Activated T-helper 2 cell treated with anti-CD3 and anti-CD28 coated beads, Interferon-gamma antibody, Interleukin-2, Interleukin-4, amounts not matched to agents 10 μg/mL and 5 μg/mL and 100 μg/mL, durations not matched to agents 14 hours and 24 hours and 36 hours (primary cell): ENCODE measurements around the gene RUFY3. TPM values are rescaled to one million over a fixed set of nuclear protein-coding genes. Genes with fewer than 3 reads are reported as not detected.
"Not testable (repeated sequence)": the region's sequence is repeated elsewhere in the genome, so short reads cannot be mapped to it uniquely, and the experiment has no call there.

Experiments used
- DNase-seq: peaks from one replicate; pipeline ENCODE4 v3.0.0; 2021; ENCODE audit warnings: low spot score
- H3K27ac Mint-ChIP-seq: one replicate; pipeline ENCODE4 v1.8.0; 2021; ENCODE audit warnings: mixed read lengths
- H3K27me3 Mint-ChIP-seq: one replicate; pipeline ENCODE4 v1.8.0; 2021; ENCODE audit warnings: low read depth, mixed read lengths
- H3K36me3 Mint-ChIP-seq: one replicate; pipeline ENCODE4 v1.8.0; 2021; ENCODE audit warnings: low read depth, mixed read lengths
- H3K4me1 Mint-ChIP-seq: one replicate; pipeline ENCODE4 v1.8.0; 2021; ENCODE audit warnings: low read depth, mixed read lengths
- H3K4me3 Mint-ChIP-seq: one replicate; pipeline ENCODE4 v1.8.0; 2021; ENCODE audit warnings: low read depth, mild to moderate bottlenecking, moderate library complexity, mixed read lengths
- H3K9me3 Mint-ChIP-seq: one replicate; pipeline ENCODE4 v1.8.0; 2021; ENCODE audit warnings: mixed read lengths
- intact Hi-C: fragments of 100-400 bp; cut with micrococcal nuclease; formaldehyde crosslinking; loops from one replicate; pipeline ENCODE4 v1.15.1; 2023
- total RNA-seq: library from RNA; stranded (reverse); gene quantifications from 2 replicates; pipeline ENCODE4 v1.2.3, GENCODE V29; 2022

Gene RUFY3
- total RNA-seq, 1 donor from 2014 or later, result 20.5 TPM

DNA sequence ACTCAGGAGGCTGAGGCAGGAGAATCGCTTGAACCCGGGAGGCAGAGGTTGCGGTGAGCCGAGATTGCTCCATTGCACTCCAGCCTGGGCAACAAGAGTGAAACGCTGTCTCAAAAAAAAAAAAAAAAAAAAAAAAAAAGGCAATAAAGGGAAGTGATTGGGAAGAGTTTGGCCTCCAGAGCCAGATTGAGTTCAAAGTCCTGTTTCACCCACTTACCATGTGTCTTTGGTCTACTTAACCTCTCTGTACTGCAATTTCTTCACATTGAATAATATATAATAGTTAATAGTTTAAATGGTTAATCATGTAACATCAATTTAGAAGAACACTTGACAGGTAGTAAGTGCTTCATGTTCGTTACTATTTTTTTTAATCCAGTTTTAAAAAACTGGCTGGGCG lies 27.1 kb upstream of the RUFY3 start:
- Mint-ChIP-seq H3K36me3 (peaks cover 32% of the 10 kb centered on the region), H3K4me1 (peaks cover 15% of the 10 kb centered on the region)
- H3K27me3 Mint-ChIP-seq, H3K4me3 Mint-ChIP-seq, H3K9me3 Mint-ChIP-seq, intact Hi-C loops, DNase-seq, H3K27ac Mint-ChIP-seq: not testable (repeated sequence)

DNA sequence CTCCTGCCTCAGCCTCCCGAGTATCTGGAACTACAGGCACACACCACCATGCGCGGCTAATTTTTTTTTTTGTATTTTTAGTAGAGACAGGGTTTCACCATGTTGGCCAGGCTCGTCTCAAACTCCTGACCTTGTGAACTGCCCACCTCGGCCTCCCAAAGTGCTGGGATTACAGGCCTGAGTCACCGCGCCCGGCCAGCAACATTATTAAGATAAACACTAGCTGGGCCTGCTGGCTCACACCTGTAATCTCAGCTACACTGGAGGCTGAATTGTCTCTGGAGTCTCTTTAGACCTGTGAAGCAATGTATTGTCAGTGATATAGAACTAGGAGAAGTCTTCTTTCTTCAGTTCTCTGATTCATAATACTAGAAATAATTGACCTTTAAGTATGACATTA lies 23.3 kb upstream of the RUFY3 start:
- intact Hi-C loops, H3K4me1 Mint-ChIP-seq, H3K27me3 Mint-ChIP-seq, H3K36me3 Mint-ChIP-seq, H3K4me3 Mint-ChIP-seq, H3K9me3 Mint-ChIP-seq, DNase-seq, H3K27ac Mint-ChIP-seq: not testable (repeated sequence)

DNA sequence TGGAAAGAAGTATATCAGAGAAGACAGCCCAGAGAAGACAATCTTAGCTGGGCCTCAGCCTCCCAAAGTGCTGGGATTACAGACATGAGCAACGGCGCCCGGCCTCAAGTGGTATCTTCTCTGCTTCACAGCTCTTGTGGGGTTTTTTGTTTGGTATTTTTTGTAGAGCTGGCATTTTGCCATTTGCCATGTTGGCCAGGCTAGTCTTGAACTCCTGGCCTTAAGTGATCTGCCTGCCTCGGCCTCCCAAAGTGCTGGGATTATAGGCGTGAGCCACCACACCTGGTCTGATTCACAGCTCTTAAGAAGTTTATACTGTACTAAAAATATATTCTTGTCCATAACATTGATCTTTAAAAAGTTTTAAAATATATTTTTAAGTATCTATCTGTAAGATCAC lies 21.1 kb upstream of the RUFY3 start:
- H3K4me3 Mint-ChIP-seq, result no peak overlapping the region
- no peak overlapping the region for H3K27ac Mint-ChIP-seq
- DNase-seq, result no peak
- H3K27me3 Mint-ChIP-seq, result no peaks in the 10 kb centered on the region
- H3K36me3 Mint-ChIP-seq, result no peaks in the 10 kb centered on the region
- no peaks in the 10 kb centered on the region for H3K9me3 Mint-ChIP-seq
- intact Hi-C loops, result no loop called here
- H3K4me1 Mint-ChIP-seq, result peaks cover 10% of the 10 kb centered on the region

DNA sequence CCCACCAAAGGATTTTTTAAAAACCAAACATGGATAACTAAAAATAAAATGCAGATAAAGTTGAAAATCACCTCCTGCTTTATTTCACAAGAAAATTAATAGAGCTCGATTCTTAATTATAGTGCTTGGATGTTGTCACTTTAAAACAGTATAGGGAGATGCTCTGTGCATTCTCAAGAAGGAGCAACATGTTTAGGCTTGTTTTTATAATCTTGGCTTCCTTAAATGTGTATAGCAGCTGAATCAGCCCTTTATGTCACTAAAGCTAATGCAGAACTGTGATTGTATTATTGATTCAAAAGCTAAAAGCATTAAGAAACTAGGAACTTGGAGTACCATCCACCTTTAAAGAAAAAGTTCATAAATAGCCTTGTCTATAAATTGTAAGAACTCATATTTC lies 20.5 kb upstream of the RUFY3 start:
- peaks cover 16% of the 10 kb centered on the region for H3K4me1 Mint-ChIP-seq
- H3K27me3 Mint-ChIP-seq, result no peaks in the 10 kb centered on the region
- intact Hi-C loops, result no loop called here
- H3K9me3 Mint-ChIP-seq, result no peaks in the 10 kb centered on the region
- no peak for DNase-seq
- H3K27ac Mint-ChIP-seq, result no peak overlapping the region
- no peak overlapping the region for H3K4me3 Mint-ChIP-seq
- H3K36me3 Mint-ChIP-seq, result no peaks in the 10 kb centered on the region

DNA sequence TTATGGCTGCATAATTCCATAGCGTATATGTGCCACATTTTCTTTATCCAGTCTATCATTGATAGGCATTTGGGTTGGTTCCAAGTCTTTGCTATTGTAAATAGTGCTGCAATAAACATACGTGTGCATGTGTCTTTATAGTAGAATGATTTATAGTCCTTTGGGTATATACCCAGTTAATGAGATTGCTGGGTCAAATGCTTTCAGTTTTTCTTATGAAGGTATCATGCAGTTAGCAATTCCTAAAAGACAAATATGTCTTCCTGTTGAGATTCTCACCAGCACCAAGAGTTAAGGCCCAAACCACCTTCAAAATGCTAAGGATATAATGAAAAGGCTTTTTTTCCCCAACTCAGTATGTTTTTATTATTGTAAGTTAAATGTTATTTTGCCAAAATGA lies 19.2 kb upstream of the RUFY3 start:
- H3K27me3 Mint-ChIP-seq, H3K36me3 Mint-ChIP-seq, H3K9me3 Mint-ChIP-seq, H3K4me3 Mint-ChIP-seq, intact Hi-C loops, H3K27ac Mint-ChIP-seq, DNase-seq: not testable (repeated sequence)
- peaks cover 22% of the 10 kb centered on the region for H3K4me1 Mint-ChIP-seq

DNA sequence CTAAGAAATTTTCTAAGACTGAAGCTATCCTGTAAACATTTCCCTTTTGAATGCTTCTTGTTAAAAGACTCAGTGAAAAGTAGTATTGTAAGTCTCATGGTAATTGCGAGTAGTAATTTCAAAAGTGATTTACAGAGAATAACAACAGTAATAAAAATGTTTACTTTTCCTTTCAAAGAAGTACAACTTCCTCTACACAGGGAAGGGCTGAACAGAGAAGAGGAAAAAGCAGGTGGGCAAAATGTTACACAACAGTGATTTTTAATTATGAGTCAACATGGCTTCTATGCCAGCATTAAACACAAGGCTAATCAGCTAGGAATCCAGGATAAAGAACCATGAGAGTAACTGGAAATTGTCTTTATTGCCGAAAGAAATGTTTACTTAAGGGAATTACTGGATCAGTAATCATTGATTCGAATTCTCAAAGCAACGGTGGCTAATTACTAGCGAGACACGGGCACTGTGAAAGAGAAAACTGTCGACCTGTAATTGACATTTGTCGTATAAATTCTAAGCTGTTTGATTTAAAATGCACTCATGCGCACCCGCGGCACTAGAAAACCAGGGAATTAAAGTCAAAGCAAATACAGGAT lies 18.0 kb upstream of the RUFY3 start:
- intact Hi-C loops, result loop anchor here (2.0 kb wide), 1 partner anchor 135 kb away; the partner anchor contains the start of gene GRSF1
- peak overlapping the region; percentile 81 for H3K27ac Mint-ChIP-seq
- H3K27me3 Mint-ChIP-seq, result no peaks in the 10 kb centered on the region
- no peaks in the 10 kb centered on the region for H3K9me3 Mint-ChIP-seq
- H3K4me3 Mint-ChIP-seq, result peak overlapping the region; percentile 84
- H3K36me3 Mint-ChIP-seq, result no peaks in the 10 kb centered on the region
- peaks cover 22% of the 10 kb centered on the region for H3K4me1 Mint-ChIP-seq
- DNase-seq, result no peak

DNA sequence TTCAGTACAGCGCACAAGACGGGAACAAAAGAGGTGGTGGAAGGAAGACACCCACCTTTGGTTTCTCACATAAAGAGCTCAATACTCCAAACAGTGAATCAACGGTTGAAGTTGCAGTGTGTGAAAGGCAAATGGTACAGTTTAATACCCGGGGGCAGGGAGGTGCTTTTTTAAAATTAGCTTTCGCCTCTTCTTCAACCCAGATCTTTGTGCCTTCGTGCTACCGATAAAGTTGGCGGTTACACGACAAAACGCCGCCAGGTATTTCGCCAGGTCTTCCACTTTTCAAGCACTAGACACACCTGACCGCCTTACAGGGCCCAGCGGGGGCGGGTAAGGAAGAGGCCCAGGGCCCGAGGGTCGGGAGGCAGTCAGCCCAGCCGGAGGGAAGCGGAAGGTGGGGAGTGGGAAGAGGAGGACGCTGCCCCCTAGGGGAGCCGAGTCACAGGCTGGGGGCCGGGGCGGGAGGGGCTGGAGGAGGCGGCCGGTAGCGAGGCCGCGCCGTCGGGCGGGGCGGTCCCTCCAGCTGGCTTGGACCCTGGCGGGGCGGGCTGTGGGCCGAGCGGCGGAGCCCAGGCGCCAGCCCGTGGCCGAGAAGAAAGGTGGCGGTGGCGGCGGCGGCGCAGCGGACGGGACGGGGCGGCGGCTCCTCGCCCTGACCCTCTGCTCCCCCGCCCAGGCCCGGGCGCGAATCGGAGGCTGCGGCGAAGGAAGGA lies 17.4 kb upstream of the RUFY3 start:
- H3K27ac Mint-ChIP-seq, result peak overlapping the region; percentile 81
- H3K4me1 Mint-ChIP-seq, result peaks cover 25% of the 10 kb centered on the region
- no peaks in the 10 kb centered on the region for H3K9me3 Mint-ChIP-seq
- no peaks in the 10 kb centered on the region for H3K27me3 Mint-ChIP-seq
- no peaks in the 10 kb centered on the region for H3K36me3 Mint-ChIP-seq
- intact Hi-C loops, result loop anchor here (2.0 kb wide), 1 partner anchor 134 kb away; the partner anchor contains the start of gene GRSF1
- peak overlapping the region; percentile 84 for H3K4me3 Mint-ChIP-seq
- DNase-seq, result peak; percentile 40

DNA sequence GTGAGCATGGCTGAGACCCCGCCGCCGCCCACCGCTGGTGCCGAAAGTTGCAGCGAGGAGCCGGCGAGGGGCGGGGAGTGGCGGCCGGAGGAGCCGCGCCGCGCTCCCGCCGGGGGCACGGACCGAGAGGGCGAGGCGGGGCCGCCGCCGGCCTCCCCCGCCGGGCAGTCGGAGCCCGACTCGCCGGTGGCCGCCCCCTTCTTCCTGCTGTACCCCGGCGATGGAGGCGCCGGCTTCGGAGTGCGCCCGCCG lies 16.9 kb upstream of the RUFY3 start:
- Mint-ChIP-seq H3K4me3 (peak overlapping the region; percentile 57), H3K27me3 (no peaks in the 10 kb centered on the region), H3K27ac (peak overlapping the region; percentile 38), H3K9me3 (no peaks in the 10 kb centered on the region), H3K36me3 (no peaks in the 10 kb centered on the region), H3K4me1 (peaks cover 30% of the 10 kb centered on the region)
- intact Hi-C loops, result loop anchor here (1.0 to 5.0 kb wide), 6 partner anchors 17 to 292 kb away; partner anchors contain the start of genes GRSF1, MOB1B and UTP3
- no peak for DNase-seq

DNA sequence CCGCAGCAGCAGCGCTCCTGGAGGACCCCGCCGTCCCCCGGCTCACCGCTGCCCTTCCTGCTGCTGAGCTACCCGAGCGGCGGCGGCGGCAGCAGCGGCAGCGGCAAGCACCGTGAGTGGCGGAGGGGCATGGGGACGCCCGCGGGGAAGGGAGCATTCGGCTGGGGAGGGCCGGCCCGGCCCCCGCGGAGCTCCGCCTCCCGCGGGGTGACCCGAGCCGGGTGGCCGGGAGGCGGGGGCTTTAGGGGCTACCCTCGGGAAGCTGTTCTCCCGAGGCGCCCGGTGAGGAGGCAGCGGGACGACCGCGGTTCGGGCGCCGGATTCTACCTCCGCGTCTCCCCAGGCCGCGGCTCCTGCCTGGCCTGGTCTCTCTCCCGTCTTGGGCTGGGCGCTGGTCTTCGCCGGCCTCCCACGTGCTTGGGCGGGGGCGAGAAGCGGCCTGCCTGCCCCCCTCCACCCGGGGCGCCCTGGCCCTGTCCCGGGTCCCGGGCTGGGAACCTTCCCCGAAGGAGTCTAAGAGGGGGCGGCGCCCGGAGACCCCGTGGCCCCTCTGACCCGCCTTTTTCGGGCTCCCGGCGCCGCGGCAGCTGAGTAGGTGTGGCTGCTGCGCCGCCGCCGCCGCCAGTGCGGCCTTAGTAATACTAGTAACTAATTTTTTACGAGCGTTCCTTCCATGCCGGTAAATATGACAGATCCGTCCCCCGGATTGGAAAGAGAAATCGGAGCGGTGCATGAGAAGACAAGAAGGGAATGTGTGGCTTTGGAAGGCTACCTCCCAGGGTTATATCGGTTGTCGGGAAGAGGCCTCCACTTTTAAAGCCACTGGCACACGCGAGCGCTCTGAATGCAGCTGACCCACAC lies 16.4 kb upstream of the RUFY3 start:
- H3K27ac Mint-ChIP-seq, result peak overlapping the region; percentile 84
- DNase-seq, result peak; percentile 66
- H3K4me1 Mint-ChIP-seq, result peaks cover 31% of the 10 kb centered on the region
- intact Hi-C loops, result loop anchor here (1.0 to 5.0 kb wide), 6 partner anchors 17 to 292 kb away; partner anchors contain the start of genes GRSF1, MOB1B and UTP3
- no peaks in the 10 kb centered on the region for H3K9me3 Mint-ChIP-seq
- H3K27me3 Mint-ChIP-seq, result no peaks in the 10 kb centered on the region
- H3K4me3 Mint-ChIP-seq, result peak overlapping the region; percentile 89
- H3K36me3 Mint-ChIP-seq, result no peaks in the 10 kb centered on the region

DNA sequence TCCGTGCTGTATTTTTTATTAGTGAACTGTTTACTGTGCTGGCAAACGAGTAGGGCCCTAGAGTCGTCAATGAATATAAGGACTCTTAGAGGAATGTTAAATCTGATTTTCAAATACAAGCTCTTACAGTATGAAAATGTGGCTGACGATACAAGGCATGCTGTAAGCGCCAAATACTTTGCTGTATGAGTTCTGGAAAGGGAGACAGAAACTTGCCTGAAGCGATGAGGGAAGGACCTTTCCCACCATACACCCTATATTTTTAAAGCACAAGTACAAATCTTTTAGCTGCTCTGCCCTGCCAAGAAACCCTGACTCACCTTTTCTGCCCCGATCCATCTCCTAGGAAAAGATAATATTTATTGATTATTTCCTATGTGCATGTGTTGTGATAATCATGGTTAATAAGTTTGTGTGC lies 15.7 kb upstream of the RUFY3 start:
- Mint-ChIP-seq H3K4me3 (peak overlapping the region; percentile 89), H3K36me3 (no peaks in the 10 kb centered on the region), H3K9me3 (no peaks in the 10 kb centered on the region), H3K27me3 (no peaks in the 10 kb centered on the region), H3K4me1 (peaks cover 31% of the 10 kb centered on the region), H3K27ac (peak overlapping the region; percentile 84)
- intact Hi-C loops, result loop anchor here (5.0 kb wide), 2 partner anchors 196 to 291 kb away; partner anchors contain the start of gene MOB1B
- no peak for DNase-seq

DNA sequence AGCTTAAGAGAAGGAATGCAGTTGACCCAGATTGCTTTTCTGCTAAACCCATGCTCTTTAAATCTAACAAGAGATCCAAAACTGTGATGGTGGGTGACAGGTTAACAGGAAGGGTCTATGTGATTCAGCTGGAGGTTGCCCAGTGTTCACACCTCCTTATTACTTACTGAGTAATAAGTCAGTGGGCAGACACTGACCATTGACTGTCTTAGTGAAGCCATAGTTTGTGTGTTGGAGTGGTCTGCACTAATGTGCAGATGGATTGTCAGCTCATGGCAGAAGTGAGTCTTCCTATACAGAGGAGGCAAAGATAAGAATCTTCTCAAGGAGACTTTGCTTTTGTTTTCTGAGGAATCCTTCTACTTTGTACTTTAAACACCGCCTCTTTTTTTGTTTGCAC lies 15.2 kb upstream of the RUFY3 start:
- Mint-ChIP-seq H3K27ac (peak overlapping the region; percentile 84), H3K36me3 (no peaks in the 10 kb centered on the region), H3K9me3 (no peaks in the 10 kb centered on the region), H3K27me3 (no peaks in the 10 kb centered on the region), H3K4me3 (peak overlapping the region; percentile 89), H3K4me1 (peaks cover 31% of the 10 kb centered on the region)
- intact Hi-C loops, result loop anchor here (5.0 kb wide), 2 partner anchors 196 to 291 kb away; partner anchors contain the start of gene MOB1B
- DNase-seq, result no peak

DNA sequence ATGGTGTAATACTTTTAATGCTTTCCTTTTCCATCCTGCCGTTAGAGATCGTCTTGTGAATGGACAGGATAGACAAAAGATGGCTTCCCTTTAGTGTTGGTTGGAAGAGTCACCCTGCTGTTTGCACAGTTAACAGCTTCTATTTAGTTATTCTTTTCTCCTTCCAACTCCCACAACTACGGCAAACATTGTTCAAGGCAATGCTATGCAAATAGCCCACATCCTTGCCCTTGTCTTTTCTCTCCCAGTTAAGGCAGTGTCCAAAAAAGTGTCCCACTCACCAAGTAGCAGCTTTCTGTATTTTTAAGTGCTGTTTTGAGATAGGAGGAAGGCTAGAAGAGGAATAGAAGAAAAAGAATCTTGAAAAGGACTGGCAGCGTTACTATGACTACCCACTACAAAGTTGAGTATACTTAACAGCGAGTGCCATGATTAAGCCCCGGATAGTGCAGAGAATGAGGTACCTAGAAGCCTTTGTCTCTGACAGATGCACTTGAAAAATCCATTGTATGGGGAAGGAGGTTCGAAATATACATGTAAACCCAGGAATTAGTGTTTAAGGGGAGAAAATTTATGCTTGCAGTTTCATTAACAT lies 12.1 kb upstream of the RUFY3 start:
- Mint-ChIP-seq H3K9me3 (no peaks in the 10 kb centered on the region), H3K36me3 (no peaks in the 10 kb centered on the region), H3K27ac (no peak overlapping the region), H3K27me3 (no peaks in the 10 kb centered on the region), H3K4me1 (peaks cover 44% of the 10 kb centered on the region), H3K4me3 (no peak overlapping the region)
- DNase-seq, result no peak
- intact Hi-C loops, result loop anchor here (5.0 kb wide), 2 partner anchors 193 to 288 kb away; partner anchors contain the start of gene MOB1B
